Spleen (tissue), 7 donors: ENCODE measurements around the gene QKI.

ENCODE experiments used
- CTCF ChIP-seq, 11 experiments: fragments of 200-600 bp in 7 of 11; fragments of 450-650 bp in 4 of 11; sonication (generic) in 4 of 11; IDR thresholded peaks in 8 of 11; conservative IDR thresholded peaks in 3 of 11; 1 replicate in 7 of 11; 2 replicates in 4 of 11; pipeline versions ENCODE4 v1.4.0 to v1.8.0; 2016 to 2021; ENCODE audit warnings: antibody characterized with exemption in 11 of 11, inconsistent platforms in 4 of 11, mild to moderate bottlenecking in 1 of 11
- POLR2A ChIP-seq, 3 donors: fragments of 450-650 bp; IDR thresholded peaks; one replicate each; pipeline ENCODE4 v1.5.1; 2017; ENCODE audit warnings: antibody characterized with exemption in 3 of 3, mild to moderate bottlenecking in 1 of 3
- donor health status: DM: no; HTN: no; CAD: no; lungs with moderate emphysema.
- donor health status: DM: no; HTN: no; CAD: no.
- donor health status: DM: no; HTN: no; CAD: no.

- TF ChIP-seq POLR2A (IDR thresholded peaks at IDR 0.05) (no peak), CTCF (IDR thresholded peaks at IDR 0.05 in 8 of 11, conservative IDR thresholded peaks at IDR 0.05 in 3 of 11) (no peak)
Measured at GRCh38 chr6:163390770-163391169, 23.7 kb upstream of the QKI start.
